GM12874 (cell line): ENCODE results near the gene TUB.
A peak's percentile ranks its signal among the peaks of the same experiment; 100 is the strongest.

Experiments used
- TF ChIP-seq, protein P1 (sequence below): IDR thresholded peaks from 2 replicates; pipeline ENCODE4 v1.5.1; 2011; ENCODE audit warnings: low read depth, mild to moderate bottlenecking, control low read depth, low read length, moderate library complexity; ENCODE audit not compliant: insufficient read depth

The TUB gene

DNA sequence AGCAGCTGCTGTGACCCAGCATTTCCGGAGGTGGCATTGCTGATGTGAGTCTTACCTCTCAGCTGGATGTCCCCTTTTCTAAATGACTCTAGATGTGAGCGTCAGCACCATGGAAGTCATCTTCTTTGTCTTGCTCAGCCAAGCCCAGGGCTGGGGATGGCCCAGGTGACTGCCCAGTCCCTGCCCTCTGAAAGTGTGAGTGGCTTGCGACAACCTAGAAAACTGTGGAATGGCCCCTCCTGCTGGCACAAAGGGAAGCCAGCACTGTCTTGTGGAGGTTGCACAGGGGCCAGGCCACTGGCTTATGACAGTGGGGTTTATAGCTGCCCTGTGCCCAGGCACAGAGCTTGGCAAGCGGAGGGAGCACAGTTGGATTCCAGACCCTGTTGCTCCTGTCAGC, 6.2 kb downstream of the TUB start:
- TF ChIP-seq, protein P1, sequence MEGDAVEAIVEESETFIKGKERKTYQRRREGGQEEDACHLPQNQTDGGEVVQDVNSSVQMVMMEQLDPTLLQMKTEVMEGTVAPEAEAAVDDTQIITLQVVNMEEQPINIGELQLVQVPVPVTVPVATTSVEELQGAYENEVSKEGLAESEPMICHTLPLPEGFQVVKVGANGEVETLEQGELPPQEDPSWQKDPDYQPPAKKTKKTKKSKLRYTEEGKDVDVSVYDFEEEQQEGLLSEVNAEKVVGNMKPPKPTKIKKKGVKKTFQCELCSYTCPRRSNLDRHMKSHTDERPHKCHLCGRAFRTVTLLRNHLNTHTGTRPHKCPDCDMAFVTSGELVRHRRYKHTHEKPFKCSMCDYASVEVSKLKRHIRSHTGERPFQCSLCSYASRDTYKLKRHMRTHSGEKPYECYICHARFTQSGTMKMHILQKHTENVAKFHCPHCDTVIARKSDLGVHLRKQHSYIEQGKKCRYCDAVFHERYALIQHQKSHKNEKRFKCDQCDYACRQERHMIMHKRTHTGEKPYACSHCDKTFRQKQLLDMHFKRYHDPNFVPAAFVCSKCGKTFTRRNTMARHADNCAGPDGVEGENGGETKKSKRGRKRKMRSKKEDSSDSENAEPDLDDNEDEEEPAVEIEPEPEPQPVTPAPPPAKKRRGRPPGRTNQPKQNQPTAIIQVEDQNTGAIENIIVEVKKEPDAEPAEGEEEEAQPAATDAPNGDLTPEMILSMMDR: no peak

DNA sequence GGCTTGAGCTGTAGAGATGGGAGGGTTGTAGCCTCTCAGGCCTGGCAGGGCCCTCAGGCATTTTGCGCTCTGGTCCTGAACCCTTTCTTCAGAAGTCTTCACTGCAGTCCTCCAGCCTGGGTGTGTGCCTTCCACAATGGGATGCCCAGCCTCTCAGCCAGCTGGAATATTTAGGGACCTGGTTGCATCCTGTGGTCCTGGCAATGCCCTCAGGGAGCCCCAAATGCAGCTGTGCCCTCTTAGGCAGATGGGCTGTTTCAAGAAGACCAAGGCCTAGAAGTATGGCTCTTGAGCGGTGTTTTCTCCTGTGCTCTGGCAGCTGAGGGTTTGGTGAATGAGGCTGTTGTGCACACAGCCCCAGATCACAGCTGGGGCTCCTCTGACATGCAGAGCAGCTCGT, 6.7 kb downstream of the TUB start:
- TF ChIP-seq, protein P1: no peak

GRCh38 chr11:8089791-8090510, 8.9 kb downstream of the TUB start:
- TF ChIP-seq, protein P1: no peak

DNA sequence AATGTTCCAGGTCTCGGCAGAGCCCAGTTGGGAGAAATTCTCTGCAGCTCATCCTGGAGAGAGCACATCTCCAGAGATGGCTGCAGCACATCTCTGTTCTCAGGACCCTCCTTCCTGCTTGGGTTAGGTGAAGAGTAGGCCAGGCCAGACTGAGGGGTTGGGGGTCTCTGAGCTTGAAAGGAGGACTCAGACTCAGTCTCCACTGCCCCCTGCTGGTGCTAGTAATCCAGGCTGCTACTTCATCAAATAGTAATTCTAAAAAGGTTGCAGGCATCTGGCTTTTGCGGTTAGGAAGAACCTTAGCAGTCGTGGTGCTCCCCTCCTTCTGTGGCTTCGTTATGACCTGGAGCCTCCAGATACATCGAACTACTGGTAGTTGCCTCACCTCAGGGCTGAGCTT, 9.7 kb downstream of the TUB start:
- TF ChIP-seq, protein P1: peak; percentile 42; the same call in 1 of the 2 replicates

DNA sequence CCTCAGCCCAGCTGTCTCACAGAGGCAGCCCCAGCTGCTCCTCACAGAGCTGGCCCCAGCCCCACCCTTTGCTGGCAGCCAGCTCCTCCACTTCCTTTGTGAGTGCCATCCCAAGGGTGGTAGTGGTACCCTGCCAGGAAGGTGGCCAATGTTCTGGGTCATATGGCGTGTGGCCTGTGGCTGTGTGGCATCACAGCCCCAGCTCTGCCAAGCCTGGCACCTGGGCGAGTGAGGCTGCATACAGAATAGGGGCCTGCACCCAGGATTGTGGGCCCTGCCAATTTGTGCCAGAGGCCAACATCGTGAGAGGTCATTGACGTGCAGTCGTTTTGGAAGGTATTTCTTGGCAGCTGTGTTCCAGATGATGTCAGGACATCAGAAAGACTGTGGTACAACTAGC, 10.7 kb downstream of the TUB start:
- TF ChIP-seq, protein P1: no peak

- TF ChIP-seq, protein P1: peak; percentile 61
Measured at GRCh38 chr11:8092587-8093424, 11.8 kb downstream of the TUB start.

DNA sequence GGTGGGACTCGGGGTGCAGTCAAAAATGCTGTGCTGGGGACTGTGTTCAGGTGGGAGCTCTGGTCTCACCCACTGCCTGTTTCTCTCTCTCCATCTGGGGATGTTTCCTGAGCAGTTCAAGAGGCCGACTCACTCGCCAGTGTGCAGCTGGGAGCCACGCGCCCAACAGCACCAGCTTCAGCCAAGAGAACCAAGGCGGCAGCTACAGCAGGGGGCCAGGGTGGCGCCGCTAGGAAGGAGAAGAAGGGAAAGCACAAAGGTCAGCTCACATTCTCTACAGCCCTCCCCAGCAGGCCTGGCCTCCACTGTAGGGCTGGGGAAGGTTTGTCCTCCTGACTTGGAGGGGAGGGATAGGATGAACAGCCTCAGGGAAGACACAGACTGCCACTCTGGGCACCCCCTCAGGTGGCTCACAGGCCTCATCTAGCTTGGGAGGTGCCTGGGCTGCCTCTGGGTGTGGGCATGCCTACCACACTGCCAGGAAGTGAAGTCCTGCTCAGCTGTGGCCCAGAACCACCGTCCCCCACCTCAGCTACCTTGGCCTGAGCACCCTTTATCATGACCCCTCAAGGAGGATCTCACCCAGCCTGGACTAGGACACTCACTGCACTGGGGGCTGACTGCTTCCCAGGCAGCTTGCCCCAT, 13.0 kb downstream of the TUB start:
- TF ChIP-seq, protein P1: no peak
